H1 (cell line): ENCODE measurements around the gene FNIP2. TPM values are rescaled to one million over a fixed set of nuclear protein-coding genes. Genes with fewer than 3 reads are reported as not detected.
A peak's percentile ranks its signal among the peaks of the same experiment; 100 is the strongest.

Experiments
- CTCF ChIA-PET: fragments of 300-600 bp; sonication (Branson Sonifier 250); formaldehyde crosslinking; loops from one replicate; lab custom pipeline; 2021; ENCODE audit not compliant: partially characterized antibody; lab: Charles Lee
- POLR2A ChIA-PET: fragments of 300-600 bp; sonication (Branson Sonifier 250); formaldehyde crosslinking; loops from one replicate; lab custom pipeline; 2021; ENCODE audit warnings: inconsistent platforms; ENCODE audit not compliant: partially characterized antibody; lab: Charles Lee
- DNase-seq, 2 experiments: peaks; one replicate each; pipeline versions ENCODE4 v3.0.0 to v3.0.0-alpha.2; 2010 to 2022; ENCODE audit warnings: low spot score in 2 of 2, low read depth in 1 of 2, mixed read lengths in 1 of 2
- FAIRE-seq: peaks from 2 replicates; lab custom pipeline; 2011; peaks lifted over from hg19 to GRCh38; lab: Jason Lieb, UNC
- H2AFZ ChIP-seq: 2 replicates; pipeline ENCODE4 v1.8.1; 2012; ENCODE audit warnings: low read length, inconsistent platforms
- H2AK5ac ChIP-seq: 2 replicates; pipeline ENCODE4 v1.6.1; 2013; ENCODE audit warnings: low read depth, low read length
- H2BK120ac ChIP-seq: replicated peaks from 2 replicates; pipeline ENCODE3; 2013; ENCODE audit warnings: low read depth, low read length, inconsistent platforms
- H2BK12ac ChIP-seq: 2 replicates; pipeline ENCODE4 v1.6.1; 2013; ENCODE audit warnings: low read depth, low read length
- H2BK15ac ChIP-seq: 2 replicates; pipeline ENCODE4 v1.6.1; 2013; ENCODE audit warnings: low read length
- H2BK20ac ChIP-seq: 2 replicates; pipeline ENCODE4 v1.6.1; 2013; ENCODE audit warnings: low read length
- H2BK5ac ChIP-seq: 2 replicates; pipeline ENCODE4 v1.6.1; 2013; ENCODE audit warnings: low read depth, low read length
- H3K14ac ChIP-seq: 2 replicates; pipeline ENCODE4 v1.6.1; 2013; ENCODE audit warnings: inconsistent platforms; ENCODE audit not compliant: insufficient read length
- H3K18ac ChIP-seq: 2 replicates; pipeline ENCODE4 v1.6.1; 2013; ENCODE audit warnings: low read length; ENCODE audit errors: extremely low read depth
- H3K23ac ChIP-seq: 2 replicates; pipeline ENCODE4 v1.6.1; 2013; ENCODE audit warnings: inconsistent platforms; ENCODE audit not compliant: insufficient read length
- H3K23me2 ChIP-seq: 2 replicates; pipeline ENCODE4 v1.6.1; 2013; ENCODE audit warnings: low read depth, low read length
- H3K27ac ChIP-seq: 2 replicates; pipeline ENCODE4 v1.6.1; 2011; ENCODE audit warnings: low read depth, low read length, inconsistent platforms
- H3K27me3 ChIP-seq, 4 experiments: replicated peaks in 1 of 4; 1 replicate in 1 of 4; 2 replicates in 3 of 4; pipeline versions ENCODE4 v1.6.1 to v1.8.1; 2011 to 2013; ENCODE audit warnings: low read length in 3 of 4, mild to moderate bottlenecking in 3 of 4, inconsistent platforms in 2 of 4, mixed read lengths in 2 of 4, moderate library complexity in 1 of 4; ENCODE audit not compliant: control insufficient read depth in 3 of 4, insufficient read depth in 3 of 4; ENCODE audit errors: extremely low read depth in 1 of 4
- H3K36me3 ChIP-seq, 4 experiments: 2 replicates each; pipeline versions ENCODE4 v1.6.1 to v1.8.1; 2011 to 2013; ENCODE audit warnings: mild to moderate bottlenecking in 4 of 4, low read length in 3 of 4, moderate library complexity in 2 of 4, control low read depth in 1 of 4, inconsistent platforms in 1 of 4; ENCODE audit not compliant: insufficient read depth in 4 of 4, control insufficient read depth in 2 of 4
- H3K4ac ChIP-seq: replicated peaks from 2 replicates; pipeline ENCODE3; 2013; ENCODE audit warnings: low read length, low read depth, mixed read lengths, inconsistent platforms; ENCODE audit not compliant: insufficient read length
- H3K4me1 ChIP-seq, 4 experiments: replicated peaks in 1 of 4; 1 replicate in 1 of 4; 2 replicates in 3 of 4; pipeline versions ENCODE4 v1.6.1 to v1.8.1; 2011 to 2013; ENCODE audit warnings: low read length in 3 of 4, inconsistent platforms in 2 of 4, mixed read lengths in 1 of 4; ENCODE audit not compliant: insufficient read depth in 4 of 4, control insufficient read depth in 3 of 4
- H3K4me2 ChIP-seq, 2 experiments: 2 replicates each; pipeline versions ENCODE4 v1.6.1 to v1.8.1; 2011 to 2013; ENCODE audit warnings: low read depth in 2 of 2, low read length in 2 of 2, control low read depth in 1 of 2, inconsistent platforms in 1 of 2, mild to moderate bottlenecking in 1 of 2; ENCODE audit not compliant: insufficient read depth in 1 of 2
- H3K4me3 ChIP-seq, 4 experiments: fragments of 200-600, 300-600 bp in 1 of 4; sonication (generic), shearing (Covaris generic), sonication (Bioruptor Twin) in 1 of 4; 2 replicates each; pipeline versions ENCODE4 v1.5.1 to v1.8.1; 2011 to 2016; ENCODE audit warnings: low read length in 4 of 4, low read depth in 3 of 4, control low read depth in 2 of 4, inconsistent platforms in 2 of 4, mild to moderate bottlenecking in 2 of 4, mixed read lengths in 1 of 4, moderate library complexity in 1 of 4; ENCODE audit not compliant: insufficient read depth in 2 of 4; ENCODE audit errors: extremely low read depth in 1 of 4
- H3K56ac ChIP-seq: replicated peaks from 2 replicates; pipeline ENCODE3; 2013; ENCODE audit warnings: low read depth, mild to moderate bottlenecking, mixed read lengths, low read length, inconsistent platforms; ENCODE audit not compliant: insufficient read length
- H3K79me1 ChIP-seq: 2 replicates; pipeline ENCODE4 v1.6.1; 2013; ENCODE audit warnings: low read depth, low read length, control low read depth
- H3K79me2 ChIP-seq, 2 experiments: 2 replicates each; pipeline versions ENCODE4 v1.6.1 to v1.8.1; 2012 to 2013; ENCODE audit warnings: low read length in 2 of 2, mild to moderate bottlenecking in 2 of 2, inconsistent platforms in 1 of 2; ENCODE audit not compliant: insufficient read depth in 2 of 2, control insufficient read depth in 1 of 2
- H3K9ac ChIP-seq, 4 experiments: replicated peaks in 1 of 4; 1 replicate in 1 of 4; 2 replicates in 3 of 4; pipeline versions ENCODE4 v1.6.1 to v1.8.1; 2011 to 2013; ENCODE audit warnings: low read depth in 3 of 4, low read length in 3 of 4, control low read depth in 2 of 4, mild to moderate bottlenecking in 2 of 4, moderate library complexity in 2 of 4, inconsistent platforms in 1 of 4; ENCODE audit errors: extremely low read depth in 1 of 4
- H3K9me3 ChIP-seq, 2 experiments: 2 replicates each; pipeline versions ENCODE4 v1.6.1 to v1.8.1; 2012 to 2013; ENCODE audit warnings: mild to moderate bottlenecking in 2 of 2, moderate library complexity in 2 of 2, control low read depth in 1 of 2, inconsistent platforms in 1 of 2, low read depth in 1 of 2, low read length in 1 of 2, mixed read lengths in 1 of 2; ENCODE audit not compliant: insufficient read depth in 2 of 2
- H4K20me1 ChIP-seq, 2 experiments: replicated peaks in 1 of 2; 2 replicates each; pipeline versions ENCODE3 to v1.8.1; 2011 to 2013; ENCODE audit warnings: inconsistent platforms in 2 of 2, low read length in 2 of 2, mild to moderate bottlenecking in 1 of 2; ENCODE audit not compliant: insufficient read depth in 2 of 2, control insufficient read depth in 1 of 2
- H4K5ac ChIP-seq: 2 replicates; pipeline ENCODE4 v1.6.1; 2013; ENCODE audit warnings: low read length, low read depth, mixed read lengths, inconsistent platforms; ENCODE audit not compliant: insufficient read length
- H4K8ac ChIP-seq: 2 replicates; pipeline ENCODE4 v1.8.0; 2013; ENCODE audit warnings: mild to moderate bottlenecking, moderate library complexity, low read length, inconsistent platforms; ENCODE audit not compliant: insufficient read depth; ENCODE audit errors: extremely low read depth
- H4K91ac ChIP-seq: replicated peaks from 2 replicates; pipeline ENCODE3; 2013; ENCODE audit warnings: low read length, mixed read lengths, inconsistent platforms; ENCODE audit not compliant: insufficient read length
- CBX8 ChIP-seq: fragments of 300-800, 300-1000 bp; sonication (generic); IDR thresholded peaks from 2 replicates; pipeline ENCODE4 v1.7.1; 2016; ENCODE audit warnings: low read depth, low read length, borderline replicate concordance
- CTCF ChIP-seq, 3 experiments: IDR thresholded peaks; 1 replicate in 2 of 3; 2 replicates in 1 of 3; pipeline versions ENCODE4 v1.5.1 to v1.6.1; 2011; ENCODE audit warnings: low read length in 3 of 3, mild to moderate bottlenecking in 3 of 3, inconsistent platforms in 2 of 3, low read depth in 1 of 3, moderate library complexity in 1 of 3; ENCODE audit not compliant: insufficient read depth in 1 of 3; ENCODE audit errors: control extremely low read depth in 1 of 3
- EGR1 ChIP-seq: IDR thresholded peaks from 2 replicates; pipeline ENCODE4 v1.6.1; 2011; ENCODE audit warnings: low read depth, low read length, borderline replicate concordance
- KDM1A ChIP-seq: fragments of 200-600, 300-600 bp; sonication (generic); IDR thresholded peaks from 2 replicates; pipeline ENCODE4 v1.7.1; 2016; ENCODE audit warnings: mild to moderate bottlenecking, low read length, borderline replicate concordance
- NANOG ChIP-seq: IDR thresholded peaks from 2 replicates; pipeline ENCODE4 v1.6.1; 2011; ENCODE audit warnings: low read length, low read depth, mild to moderate bottlenecking, inconsistent platforms; ENCODE audit not compliant: insufficient read depth, poor library complexity, severe bottlenecking
- RBBP5 ChIP-seq: IDR thresholded peaks from 2 replicates; pipeline ENCODE4 v1.7.1; 2012; ENCODE audit warnings: low read depth, mild to moderate bottlenecking, inconsistent platforms, low read length, moderate library complexity, borderline replicate concordance
- SP2 ChIP-seq: IDR thresholded peaks from 2 replicates; pipeline ENCODE4 v1.6.1; 2012; ENCODE audit warnings: mild to moderate bottlenecking, low read length, inconsistent platforms
- WGBS, 2 experiments: shearing (Covaris generic) in 1 of 2; methylation state at CpG; one replicate each; pipeline versions ENCODE4 v1.1.6 to v1.1.7; 2013 to 2015; ENCODE audit warnings: low lambda C conversion rate in 2 of 2, mixed read lengths in 2 of 2, inconsistent platforms in 1 of 2, low coverage in 1 of 2, missing lambda C conversion rate in 1 of 2; ENCODE audit not compliant: insufficient replicate concordance in 2 of 2, insufficient coverage in 1 of 2, insufficient read length in 1 of 2; ENCODE audit errors: extremely low coverage in 1 of 2, missing lambda C conversion rate in 1 of 2; 5-methylcytosine and 5-hydroxymethylcytosine counted together
- polyA plus RNA-seq, 7 experiments: library from polyadenylated mRNA; depleted of rRNA in 3 of 7; stranded (reverse) in 5 of 7; unstranded in 2 of 7; fragments of >200 nt in 5 of 7; fragments of 200-250 nt in 2 of 7; gene quantifications; 1 replicate in 5 of 7; 2 replicates in 1 of 7; 4 replicates in 1 of 7; pipeline versions ENCODE4 v1.2.1 to v1.2.3, GENCODE V29; 2011 to 2013; ENCODE audit warnings: missing spikeins in 2 of 7, mixed read lengths in 2 of 7
- total RNA-seq: library from RNA; stranded (reverse); fragmentation: NEBNext Ultra II Directional; extraction: Animal tissue kit (Norgen Biotek cat#: 25700); gene quantifications from 2 replicates; pipeline ENCODE4 v1.2.1, GENCODE V29; 2021
- TF ChIP-seq, protein P1 (sequence below): IDR thresholded peaks from 2 replicates; pipeline ENCODE4 v1.6.1; 2012; ENCODE audit warnings: inconsistent platforms
- TF ChIP-seq, protein P2 (sequence below): IDR thresholded peaks from 2 replicates; pipeline ENCODE4 v1.6.1; 2011; ENCODE audit warnings: low read length, improper control_type of control experiment

The FNIP2 gene
- total and polyA plus RNA-seq, 2 of the 8 experiments (the other 6 are each of a cell fraction or from before 2014, with no cell fraction given) = 4.0 to 13.0 TPM

GRCh38 chr4:158856852-158857251 lies 88.0 kb downstream of the FNIP2 start:
- Histone ChIP-seq H3K4ac (no peak overlapping the region), H4K5ac (no peak overlapping the region), H2BK15ac (no peak overlapping the region), H3K14ac (no peak overlapping the region), H3K9me3 (no peaks in the 10 kb centered on the region), H2BK5ac (no peak overlapping the region), H3K18ac (no peak overlapping the region), H2AFZ (no peak overlapping the region), H3K36me3 (peaks cover 0 to 4% (median 0%) of the 10 kb centered on the region in 4 experiments; a peak in 1 of 8 replicates), H3K79me1 (no peaks in the 10 kb centered on the region), H3K27ac (no peak overlapping the region), H3K27me3 (no peaks in the 10 kb centered on the region), H2AK5ac (no peak overlapping the region), H3K4me2 (no peak overlapping the region), H3K79me2 (no peaks in the 10 kb centered on the region), H3K4me3 (no peak overlapping the region), H3K56ac (no peak overlapping the region), H3K4me1 (no peaks in the 10 kb centered on the region), H3K9ac (no peak overlapping the region), H2BK12ac (no peak overlapping the region), H2BK120ac (no peak overlapping the region), H3K23me2 (no peaks in the 10 kb centered on the region), H4K91ac (no peak overlapping the region), H2BK20ac (no peak overlapping the region), H4K8ac (no peak overlapping the region), H4K20me1 (no peaks in the 10 kb centered on the region), H3K23ac (no peak overlapping the region)
- CTCF ChIA-PET = interaction anchor here (0.6 to 3.6 kb wide), 27 partner anchors 9 to 469 kb away, joined by 3 to 42 read pairs (median 4); no protein-coding TSS in a partner anchor
- 84% methylated on average over 2 of the region's 2 CpGs; no CpG with 5 or more reads in 1 of the 2 experiments for WGBS, 2 experiments
- POLR2A ChIA-PET = interaction anchor here (1.7 to 2.4 kb wide), 2 partner anchors 11 to 88 kb away, joined by 5 to 6 read pairs; partner anchors contain the start of gene FNIP2
- FAIRE-seq (peak; percentile 13), DNase-seq (no peak)
- TF ChIP-seq KDM1A (no peak), EGR1 (no peak), RBBP5 (no peak), CTCF (IDR thresholded peaks at IDR 0.05; ENCODE audit: control extremely low read depth in 1 of 3, insufficient read depth in 1 of 3, low read depth in 1 of 3, low read length in 3 of 3) (peak in 2 of 3 experiments; percentile 46 to 53; a peak in 2 of 4 replicates), CBX8 (no peak), NANOG (no peak), SP2 (no peak)
- TF ChIP-seq, protein P1, sequence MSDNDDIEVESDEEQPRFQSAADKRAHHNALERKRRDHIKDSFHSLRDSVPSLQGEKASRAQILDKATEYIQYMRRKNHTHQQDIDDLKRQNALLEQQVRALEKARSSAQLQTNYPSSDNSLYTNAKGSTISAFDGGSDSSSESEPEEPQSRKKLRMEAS = no peak
- TF ChIP-seq, protein P2, sequence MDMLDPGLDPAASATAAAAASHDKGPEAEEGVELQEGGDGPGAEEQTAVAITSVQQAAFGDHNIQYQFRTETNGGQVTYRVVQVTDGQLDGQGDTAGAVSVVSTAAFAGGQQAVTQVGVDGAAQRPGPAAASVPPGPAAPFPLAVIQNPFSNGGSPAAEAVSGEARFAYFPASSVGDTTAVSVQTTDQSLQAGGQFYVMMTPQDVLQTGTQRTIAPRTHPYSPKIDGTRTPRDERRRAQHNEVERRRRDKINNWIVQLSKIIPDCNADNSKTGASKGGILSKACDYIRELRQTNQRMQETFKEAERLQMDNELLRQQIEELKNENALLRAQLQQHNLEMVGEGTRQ = no peak
